ENCODE results near the gene PPM1J.

The PPM1J gene

GRCh38 chr1:112754116-112754628 lies 39.0 kb upstream of the PPM1J start:
- Histone ChIP-seq H3K27ac (no peak overlapping the region), H3K36me3 (ENCODE audit: control insufficient read depth, insufficient read depth, low read length) (no peaks in the 10 kb centered on the region), H2AFZ (no peak overlapping the region), H3K79me2 (no peaks in the 10 kb centered on the region), H3K9me3 (ENCODE audit: control insufficient read depth, low read length) (no peaks in the 10 kb centered on the region), H3K27me3 (ENCODE audit: control insufficient read depth, insufficient read depth, low read length) (no peaks in the 10 kb centered on the region), H3K9ac (no peak overlapping the region), H3K4me1 (no peaks in the 10 kb centered on the region), H3K4me2 (ENCODE audit: low read length) (no peak overlapping the region), H3K4me3 (ENCODE audit: low read depth, low read length) (no peak overlapping the region)
- no peak for TF ChIP-seq CTCF (IDR thresholded peaks at IDR 0.05)

- Histone ChIP-seq H3K27ac (no peak overlapping the region), H3K79me2 (no peaks in the 10 kb centered on the region), H3K4me2 (ENCODE audit: low read length) (no peak overlapping the region), H3K27me3 (ENCODE audit: control insufficient read depth, insufficient read depth, low read length) (no peaks in the 10 kb centered on the region), H3K36me3 (ENCODE audit: control insufficient read depth, insufficient read depth, low read length) (no peaks in the 10 kb centered on the region), H3K4me3 (ENCODE audit: low read depth, low read length) (no peak overlapping the region), H3K4me1 (no peaks in the 10 kb centered on the region), H3K9ac (no peak overlapping the region), H2AFZ (no peak overlapping the region), H3K9me3 (ENCODE audit: control insufficient read depth, low read length) (no peaks in the 10 kb centered on the region)
- TF ChIP-seq CTCF (IDR thresholded peaks at IDR 0.05), result no peak
Observed at GRCh38 chr1:112748396-112748795, 33.3 kb upstream of the PPM1J start.

GRCh38 chr1:112744009-112744578 lies 29.0 kb upstream of the PPM1J start:
- Histone ChIP-seq H3K36me3 (ENCODE audit: control insufficient read depth, insufficient read depth, low read length) (no peaks in the 10 kb centered on the region), H3K4me2 (ENCODE audit: low read length) (no peak overlapping the region), H3K9me3 (ENCODE audit: control insufficient read depth, low read length) (no peaks in the 10 kb centered on the region), H3K9ac (no peak overlapping the region), H3K4me3 (ENCODE audit: low read depth, low read length) (no peak overlapping the region), H3K27ac (no peak overlapping the region), H3K4me1 (no peaks in the 10 kb centered on the region), H3K79me2 (no peaks in the 10 kb centered on the region), H2AFZ (peak overlapping the region; percentile 46), H3K27me3 (ENCODE audit: control insufficient read depth, insufficient read depth, low read length) (no peaks in the 10 kb centered on the region)
- TF ChIP-seq CTCF (IDR thresholded peaks at IDR 0.05), result no peak

DNA sequence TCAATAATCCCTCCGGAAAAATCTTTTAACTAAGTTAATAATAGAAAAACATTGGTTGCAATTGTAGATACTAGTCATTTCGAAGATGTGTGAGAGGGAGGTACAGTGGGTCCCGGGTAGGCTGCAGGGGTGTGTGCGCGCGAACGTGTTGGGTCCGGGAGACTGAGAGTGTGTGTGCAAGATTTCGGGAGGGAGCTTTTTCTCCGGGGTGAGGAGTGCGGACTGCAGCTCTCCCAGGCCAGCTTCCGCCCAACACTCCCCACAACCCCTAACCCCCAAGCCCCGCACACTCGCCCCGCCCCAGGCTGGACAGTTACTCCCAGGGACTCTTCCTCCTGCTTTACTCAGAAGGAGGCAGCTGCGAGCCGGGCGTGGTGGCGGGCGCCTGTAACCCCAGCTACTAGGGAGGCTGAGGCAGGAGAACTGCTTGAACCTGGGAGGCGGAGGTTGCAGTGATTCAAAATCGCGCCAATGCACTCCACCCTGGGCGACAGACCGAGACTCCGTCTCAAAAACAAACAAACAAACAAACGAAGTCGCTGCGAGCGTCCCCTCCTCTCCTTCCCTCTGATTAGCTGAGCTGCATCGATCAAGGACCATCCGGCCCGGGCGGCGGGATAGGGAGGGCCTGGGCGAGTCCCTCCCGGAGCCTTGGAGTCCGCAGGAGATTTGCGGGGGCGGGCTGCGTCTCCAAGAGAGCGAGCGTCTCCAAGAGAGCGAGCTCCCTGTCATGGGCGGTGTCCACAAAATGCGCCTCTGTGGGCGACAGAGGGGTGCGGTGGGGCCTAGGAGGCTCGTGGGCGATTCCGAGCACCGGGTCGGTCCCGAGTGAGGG lies 28.3 kb upstream of the PPM1J start:
- Histone ChIP-seq H3K4me3 (ENCODE audit: low read depth, low read length) (no peak overlapping the region), H3K4me2 (ENCODE audit: low read length) (no peak overlapping the region), H3K36me3 (ENCODE audit: control insufficient read depth, insufficient read depth, low read length) (no peaks in the 10 kb centered on the region), H3K27ac (no peak overlapping the region), H3K79me2 (no peaks in the 10 kb centered on the region), H2AFZ (peak overlapping the region; percentile 50), H3K4me1 (no peaks in the 10 kb centered on the region), H3K27me3 (ENCODE audit: control insufficient read depth, insufficient read depth, low read length) (no peaks in the 10 kb centered on the region), H3K9me3 (ENCODE audit: control insufficient read depth, low read length) (no peaks in the 10 kb centered on the region), H3K9ac (no peak overlapping the region)
- no peak for TF ChIP-seq CTCF (IDR thresholded peaks at IDR 0.05)
